ENCODE data around the gene SMARCC1. TPM values are rescaled to one million over a fixed set of nuclear protein-coding genes. Genes with fewer than 3 reads are reported as not detected.

Gene SMARCC1
- total RNA-seq, 1 donor from 2014 or later, result 28.7 TPM

DNA sequence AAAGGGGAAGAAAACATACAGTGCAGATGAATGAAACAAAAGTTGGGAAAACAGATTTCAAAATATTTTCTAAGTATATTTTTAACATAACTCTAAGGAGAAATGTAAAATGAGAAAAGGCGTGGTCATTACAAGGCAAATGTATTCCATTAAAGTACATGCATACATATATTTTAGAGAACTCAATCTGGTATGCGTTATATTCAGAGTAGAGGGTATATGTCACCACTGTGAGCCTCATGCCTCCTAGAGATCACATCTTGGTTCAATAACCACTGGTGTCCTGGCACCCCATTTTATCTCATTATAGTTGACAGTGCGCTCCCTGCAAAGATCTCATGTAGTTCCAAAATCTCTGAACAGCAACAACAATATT is 77.5 kb downstream of the SMARCC1 start:
- no peak for DNase-seq (ENCODE audit: low read depth)
- Histone ChIP-seq H3K27me3 (ENCODE audit: control insufficient read depth, insufficient read depth, low read length) (no peaks in the 10 kb centered on the region), H3K4me3 (ENCODE audit: low read depth, low read length) (no peak overlapping the region), H3K36me3 (ENCODE audit: control insufficient read depth, insufficient read depth, low read length) (peaks cover 22% of the 10 kb centered on the region)
- TF ChIP-seq, protein P1, sequence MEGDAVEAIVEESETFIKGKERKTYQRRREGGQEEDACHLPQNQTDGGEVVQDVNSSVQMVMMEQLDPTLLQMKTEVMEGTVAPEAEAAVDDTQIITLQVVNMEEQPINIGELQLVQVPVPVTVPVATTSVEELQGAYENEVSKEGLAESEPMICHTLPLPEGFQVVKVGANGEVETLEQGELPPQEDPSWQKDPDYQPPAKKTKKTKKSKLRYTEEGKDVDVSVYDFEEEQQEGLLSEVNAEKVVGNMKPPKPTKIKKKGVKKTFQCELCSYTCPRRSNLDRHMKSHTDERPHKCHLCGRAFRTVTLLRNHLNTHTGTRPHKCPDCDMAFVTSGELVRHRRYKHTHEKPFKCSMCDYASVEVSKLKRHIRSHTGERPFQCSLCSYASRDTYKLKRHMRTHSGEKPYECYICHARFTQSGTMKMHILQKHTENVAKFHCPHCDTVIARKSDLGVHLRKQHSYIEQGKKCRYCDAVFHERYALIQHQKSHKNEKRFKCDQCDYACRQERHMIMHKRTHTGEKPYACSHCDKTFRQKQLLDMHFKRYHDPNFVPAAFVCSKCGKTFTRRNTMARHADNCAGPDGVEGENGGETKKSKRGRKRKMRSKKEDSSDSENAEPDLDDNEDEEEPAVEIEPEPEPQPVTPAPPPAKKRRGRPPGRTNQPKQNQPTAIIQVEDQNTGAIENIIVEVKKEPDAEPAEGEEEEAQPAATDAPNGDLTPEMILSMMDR (IDR thresholded peaks at IDR 0.05; ENCODE audit: insufficient read depth, low read length, severe bottlenecking), result no peak
- no peak for FAIRE-seq

DNA sequence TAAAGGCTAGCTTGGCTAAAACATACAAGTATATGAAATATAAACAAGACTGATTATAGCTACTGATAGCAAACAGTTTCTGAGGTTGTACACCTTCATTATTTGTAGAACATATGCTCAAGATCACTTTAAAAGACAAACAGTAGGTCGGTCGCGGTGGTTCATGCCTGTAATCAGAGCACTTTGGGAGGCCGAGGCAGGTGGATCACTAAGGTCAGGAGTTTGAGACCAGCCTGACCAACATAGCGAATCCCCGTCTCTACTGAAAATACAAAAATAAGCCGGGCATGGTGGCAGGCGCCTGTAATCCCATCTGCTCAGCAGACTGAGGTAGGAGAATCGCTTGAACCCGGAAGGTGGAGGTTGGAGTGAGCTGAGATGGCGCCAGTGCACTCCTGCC is 80.3 kb downstream of the SMARCC1 start:
- TF ChIP-seq, protein P1 (IDR thresholded peaks at IDR 0.05; ENCODE audit: insufficient read depth, low read length, severe bottlenecking), result no peak
- DNase-seq (ENCODE audit: low read depth), result no peak
- Histone ChIP-seq H3K4me3 (ENCODE audit: low read depth, low read length) (no peak overlapping the region), H3K27me3 (ENCODE audit: control insufficient read depth, insufficient read depth, low read length) (no peaks in the 10 kb centered on the region), H3K36me3 (ENCODE audit: control insufficient read depth, insufficient read depth, low read length) (peaks cover 20% of the 10 kb centered on the region)
- FAIRE-seq, result no peak

DNA sequence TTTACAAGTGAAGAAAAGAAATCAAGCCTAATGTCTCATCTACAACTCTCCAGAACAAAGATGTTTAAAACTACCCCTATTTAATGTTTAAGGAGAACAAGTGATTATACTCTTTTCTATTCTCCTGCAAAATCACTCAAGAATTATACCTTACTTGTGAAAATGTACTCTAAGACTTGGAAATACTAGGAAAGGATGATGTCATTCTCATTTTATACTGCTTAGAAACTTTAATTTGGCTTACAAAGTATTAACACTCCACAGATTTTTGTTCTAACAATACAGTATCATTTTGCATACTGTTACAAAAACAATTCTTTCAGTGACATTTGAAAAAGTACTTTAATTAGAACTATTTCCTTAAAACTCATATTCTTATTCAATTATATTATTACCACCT is 89.5 kb downstream of the SMARCC1 start:
- H3K36me3 ChIP-seq (ENCODE audit: control insufficient read depth, insufficient read depth, low read length), result peaks cover 10% of the 10 kb centered on the region
- DNase-seq (ENCODE audit: low read depth) (no peak), FAIRE-seq (no peak)

DNA sequence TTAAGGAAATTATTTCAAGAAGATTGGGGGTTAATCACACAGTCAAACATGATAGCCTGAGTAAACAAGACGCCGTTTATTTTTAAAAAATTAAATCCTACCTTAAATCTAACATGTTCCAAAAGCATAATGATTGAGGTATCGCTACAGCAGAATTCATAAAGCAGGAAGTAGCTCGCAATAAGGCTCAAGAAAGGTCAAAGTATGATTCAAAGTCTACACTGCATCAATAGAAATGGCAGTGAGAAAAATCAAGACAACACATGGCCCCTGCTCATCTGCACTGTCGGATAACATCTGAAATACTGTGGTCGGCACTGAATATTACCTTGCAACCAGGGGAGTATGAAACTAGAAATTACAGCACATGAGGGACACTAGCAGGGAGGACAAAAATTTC is 93.2 kb downstream of the SMARCC1 start:
- FAIRE-seq, result no peak
- peaks cover 7% of the 10 kb centered on the region for H3K36me3 ChIP-seq (ENCODE audit: control insufficient read depth, insufficient read depth, low read length)

More for the DNA sequence above, 89.5 kb downstream of the SMARCC1 start:
- no peak overlapping the region for H3K4me3 ChIP-seq (ENCODE audit: low read depth, low read length)
- H3K27me3 ChIP-seq (ENCODE audit: control insufficient read depth, insufficient read depth, low read length), result no peaks in the 10 kb centered on the region
- TF ChIP-seq, protein P1 (IDR thresholded peaks at IDR 0.05; ENCODE audit: insufficient read depth, low read length, severe bottlenecking), result no peak

DNA sequence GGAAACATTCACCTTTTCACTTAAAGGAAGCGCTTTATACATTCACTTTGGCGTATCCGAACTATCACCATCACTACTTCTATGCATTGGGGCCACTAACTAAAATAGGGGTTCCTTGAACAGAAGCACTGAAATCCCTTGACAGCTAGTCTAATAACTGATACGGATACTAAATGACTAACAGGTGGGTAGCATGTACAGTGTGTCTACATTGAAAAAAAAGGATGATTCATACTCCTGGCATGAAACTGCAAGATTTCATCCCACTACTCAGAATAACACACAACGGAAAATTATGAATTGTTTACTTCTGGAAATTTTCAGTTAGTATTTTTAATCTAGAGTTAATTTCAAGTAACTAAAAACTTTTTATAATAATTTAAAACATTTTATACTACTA is 96.7 kb downstream of the SMARCC1 start:
- DNase-seq (ENCODE audit: low read depth), result peak; percentile 51
- no peaks in the 10 kb centered on the region for H3K27me3 ChIP-seq (ENCODE audit: control insufficient read depth, insufficient read depth, low read length)
- H3K4me3 ChIP-seq (ENCODE audit: low read depth, low read length), result no peak overlapping the region
- FAIRE-seq, result no peak
- TF ChIP-seq, protein P1 (IDR thresholded peaks at IDR 0.05; ENCODE audit: insufficient read depth, low read length, severe bottlenecking), result no peak
- peaks cover 2% of the 10 kb centered on the region for H3K36me3 ChIP-seq (ENCODE audit: control insufficient read depth, insufficient read depth, low read length)

More for the DNA sequence above, 93.2 kb downstream of the SMARCC1 start:
- DNase-seq (ENCODE audit: low read depth), result no peak
- no peak overlapping the region for H3K4me3 ChIP-seq (ENCODE audit: low read depth, low read length)
- H3K27me3 ChIP-seq (ENCODE audit: control insufficient read depth, insufficient read depth, low read length), result no peaks in the 10 kb centered on the region
- TF ChIP-seq, protein P1 (IDR thresholded peaks at IDR 0.05; ENCODE audit: insufficient read depth, low read length, severe bottlenecking), result no peak

DNA sequence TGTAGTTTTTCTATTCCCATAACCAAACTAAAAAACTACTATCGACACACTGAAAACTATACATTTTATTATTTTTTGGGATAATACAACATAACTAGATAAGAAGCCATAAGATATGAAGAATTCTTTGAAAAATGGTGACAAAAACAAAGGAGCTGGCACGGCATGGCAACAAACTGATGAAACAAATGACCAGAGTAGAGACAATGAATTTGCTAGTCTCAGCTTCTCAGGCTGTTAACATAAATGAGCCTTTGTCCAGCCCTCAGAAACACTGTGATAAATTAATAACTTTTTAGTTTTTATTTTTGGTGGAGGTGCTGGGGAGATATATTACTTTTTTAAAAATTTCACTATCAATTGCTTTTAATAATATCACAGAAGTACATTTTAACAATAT is 100.7 kb downstream of the SMARCC1 start:
- H3K4me3 ChIP-seq (ENCODE audit: low read depth, low read length), result no peak overlapping the region
- FAIRE-seq, result no peak
- TF ChIP-seq, protein P1 (IDR thresholded peaks at IDR 0.05; ENCODE audit: insufficient read depth, low read length, severe bottlenecking), result no peak
- DNase-seq (ENCODE audit: low read depth), result no peak
- no peaks in the 10 kb centered on the region for H3K27me3 ChIP-seq (ENCODE audit: control insufficient read depth, insufficient read depth, low read length)
- peaks cover 4% of the 10 kb centered on the region for H3K36me3 ChIP-seq (ENCODE audit: control insufficient read depth, insufficient read depth, low read length)
